SH-SY5Y (cell line): ENCODE measurements around the gene PEX14.

Source experiments
- GATA2 ChIP-seq: IDR thresholded peaks from 2 replicates; pipeline ENCODE4 v1.6.1; 2011; ENCODE audit warnings: mild to moderate bottlenecking, low read depth, low read length
- GATA3 ChIP-seq: IDR thresholded peaks from 2 replicates; pipeline ENCODE4 v1.6.1; 2011; ENCODE audit warnings: low read depth, mild to moderate bottlenecking, low read length, moderate library complexity

The PEX14 gene

DNA sequence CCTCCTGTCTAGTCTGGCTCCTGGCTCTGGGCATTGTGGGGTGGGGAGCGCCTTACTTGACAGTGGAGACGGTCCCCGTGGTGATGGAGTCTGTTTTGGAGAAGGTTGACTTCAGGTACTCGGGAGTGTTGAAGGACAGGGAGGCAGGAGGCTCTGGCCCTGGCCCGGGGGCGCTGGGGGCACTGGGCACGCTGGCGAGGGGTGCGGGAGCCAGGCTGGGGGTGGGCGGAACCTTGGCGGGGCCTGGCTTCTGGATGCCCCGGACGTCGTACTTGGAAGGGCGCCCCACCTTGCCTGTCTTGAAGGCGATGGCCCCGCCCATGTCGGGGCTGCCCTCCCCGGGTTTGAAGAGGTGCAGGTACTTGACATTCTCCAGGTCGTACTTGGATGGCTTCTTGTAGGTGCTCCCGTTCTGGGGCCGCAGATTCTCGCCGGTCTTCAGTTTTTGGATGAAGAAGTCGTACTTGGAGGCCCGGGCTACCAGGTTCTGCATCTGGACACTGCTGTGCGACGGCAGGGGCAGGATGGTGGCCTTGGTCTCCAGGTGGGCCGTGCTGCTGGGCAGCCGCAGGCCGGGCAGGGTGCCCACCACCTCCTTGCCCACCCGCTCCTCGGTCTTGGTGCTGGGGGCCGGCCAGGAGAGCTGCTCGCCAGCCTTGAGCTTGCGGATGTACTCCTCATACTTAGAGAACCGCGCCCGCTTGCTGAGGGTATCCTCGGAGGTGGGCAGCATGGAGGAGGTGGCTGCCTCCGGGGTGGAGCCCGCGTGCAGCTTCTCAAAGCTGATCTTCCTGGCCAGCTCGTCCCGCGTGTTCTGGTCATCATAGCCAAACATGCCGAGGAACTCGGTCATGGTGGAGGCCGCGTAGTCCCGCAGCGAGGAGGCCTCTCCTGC is 185.1 kb downstream of the PEX14 start:
- no peak for TF ChIP-seq GATA2
- TF ChIP-seq GATA3 = no peak

- no peak for TF ChIP-seq GATA2
- TF ChIP-seq GATA3 = no peak
These were observed 186.7 kb downstream of the PEX14 start for GRCh38 chr1:10661453-10661852.

DNA sequence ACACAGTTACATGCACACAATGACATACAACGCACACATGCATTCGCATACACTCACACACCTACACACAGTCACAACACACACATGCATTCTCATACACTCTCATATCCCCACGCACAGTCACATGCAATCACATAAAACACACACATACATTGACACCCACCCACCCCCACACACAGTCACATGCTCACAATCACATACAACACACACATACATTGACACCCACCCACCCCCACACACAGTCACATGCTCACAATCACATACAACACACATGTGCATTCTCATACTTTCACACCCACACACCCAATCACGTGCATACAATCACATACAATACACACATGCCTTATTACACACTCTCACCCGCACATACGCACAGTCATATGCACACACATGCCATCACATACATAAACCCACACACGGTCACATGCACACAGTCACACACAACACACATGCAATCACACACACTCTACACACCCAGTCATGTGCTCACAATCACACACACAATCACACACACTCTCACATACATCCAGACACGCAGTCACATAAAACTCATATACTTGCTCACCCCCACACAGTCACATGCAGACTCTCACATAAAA is 187.4 kb downstream of the PEX14 start:
- TF ChIP-seq GATA3 (no peak), GATA2 (no peak)

DNA sequence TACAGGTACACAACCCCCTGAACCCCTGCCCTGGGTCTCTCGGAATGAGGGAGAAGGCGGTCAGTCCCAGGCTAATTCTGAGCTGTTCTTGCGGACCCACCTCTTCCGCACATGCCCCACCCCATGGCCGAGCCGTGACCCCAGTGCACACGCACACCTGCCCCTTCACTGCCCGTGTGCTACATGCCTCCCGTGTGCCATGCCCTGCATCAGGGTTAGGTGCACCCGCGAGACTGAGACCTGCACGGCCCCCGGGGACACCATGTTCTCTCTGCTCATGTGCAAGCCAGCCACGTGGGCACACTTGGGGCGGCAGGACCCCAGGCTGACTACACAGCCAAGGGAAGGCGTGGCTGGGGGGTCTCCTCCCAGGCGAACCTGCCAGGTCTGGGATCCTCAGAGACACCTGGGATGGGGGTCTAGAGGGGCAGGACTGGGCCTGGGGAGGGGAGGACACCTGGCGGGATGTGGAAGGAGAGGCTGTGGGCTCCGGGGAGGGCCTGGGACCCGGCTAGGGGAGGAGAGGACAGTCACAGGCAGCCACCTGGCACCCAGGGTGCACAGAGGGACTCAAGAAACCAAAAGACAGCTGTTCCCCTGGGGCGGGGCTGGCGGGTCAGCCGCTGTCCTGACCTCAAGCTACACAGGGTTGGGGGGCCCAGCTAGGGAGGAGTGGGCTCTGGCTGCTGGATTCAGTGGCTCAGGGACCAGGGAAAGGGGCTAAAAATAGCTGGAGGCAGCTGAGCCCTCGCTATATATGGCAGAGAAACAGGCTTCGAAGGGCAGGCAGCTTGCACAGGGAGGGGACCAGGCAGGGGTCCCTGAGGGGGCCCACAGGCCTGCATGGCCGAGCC is 188.3 kb downstream of the PEX14 start:
- TF ChIP-seq GATA3 = no peak
- no peak for TF ChIP-seq GATA2

GRCh38 chr1:10663678-10664035 is 188.9 kb downstream of the PEX14 start:
- no peak for TF ChIP-seq GATA2
- TF ChIP-seq GATA3 = no peak

DNA sequence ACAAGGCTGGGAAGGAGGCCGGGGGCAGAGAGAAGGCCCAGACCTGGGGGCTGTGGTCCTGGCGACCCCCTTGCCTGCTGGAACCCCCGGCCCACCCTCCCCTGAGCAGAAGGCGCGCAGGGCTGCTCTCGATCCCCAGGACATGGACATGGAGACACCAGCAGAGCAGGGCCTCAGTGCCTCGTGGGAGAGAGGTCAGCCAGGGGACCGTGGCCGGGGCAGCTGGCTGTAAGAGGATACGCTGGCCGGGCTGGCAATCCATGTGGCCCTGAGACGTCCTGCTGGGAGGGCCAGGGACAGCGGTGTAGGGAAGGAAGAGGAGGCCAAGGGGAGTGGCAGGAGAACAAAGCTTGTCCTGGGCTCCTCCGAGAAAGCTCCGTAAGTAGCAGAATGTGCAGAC is 189.5 kb downstream of the PEX14 start:
- TF ChIP-seq GATA2 = no peak
- no peak for TF ChIP-seq GATA3

GRCh38 chr1:10665226-10665625 is 190.5 kb downstream of the PEX14 start:
- TF ChIP-seq GATA2 = no peak
- TF ChIP-seq GATA3 = no peak

GRCh38 chr1:10665930-10666850 is 191.4 kb downstream of the PEX14 start:
- TF ChIP-seq GATA2 (no peak), GATA3 (no peak)

DNA sequence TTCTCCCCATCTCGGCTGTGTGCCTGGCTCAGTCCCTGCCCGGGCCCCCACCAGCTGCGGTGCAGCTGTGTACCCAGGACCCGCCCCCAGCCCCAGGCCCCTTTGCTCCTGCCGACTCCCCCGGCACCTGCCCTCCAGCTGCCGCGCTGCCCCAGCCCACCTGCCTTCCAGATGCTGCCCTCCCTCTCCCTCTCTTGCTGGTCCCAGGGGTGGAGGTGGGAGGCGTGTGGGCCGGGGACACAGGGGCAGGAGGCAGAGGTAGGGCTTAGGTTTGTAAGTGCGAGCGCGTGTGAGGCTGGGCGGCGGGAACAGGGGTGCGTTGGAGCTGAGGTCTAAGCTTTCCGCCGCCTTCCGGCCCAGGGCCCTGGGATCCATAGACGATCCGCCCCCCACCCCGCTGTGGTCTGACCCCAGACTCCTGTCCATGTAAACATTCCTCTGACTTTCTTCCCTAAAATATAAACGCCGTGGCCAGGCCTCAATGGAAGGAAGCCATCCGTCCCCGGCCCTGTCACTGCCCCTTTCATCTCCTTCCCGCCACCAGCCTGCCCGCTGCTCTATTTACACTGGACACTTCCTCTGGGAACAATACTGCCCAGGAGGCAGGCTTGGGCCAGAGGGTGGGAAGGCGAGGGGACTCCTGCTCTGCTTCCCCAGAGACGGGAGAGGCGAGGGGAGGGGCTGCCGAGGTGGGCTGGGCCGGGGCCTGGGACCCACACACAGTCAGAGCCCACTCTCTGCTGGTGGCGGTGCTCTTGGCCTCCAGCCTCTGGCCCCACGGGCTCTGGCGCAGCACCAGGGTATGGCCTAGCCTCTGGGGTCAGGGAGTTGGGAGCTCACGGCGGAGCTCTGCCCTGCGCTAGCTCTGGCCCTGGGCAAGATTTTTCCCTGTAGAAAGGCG is 193.4 kb downstream of the PEX14 start:
- TF ChIP-seq GATA3 = no peak
- TF ChIP-seq GATA2 = no peak

- no peak for TF ChIP-seq GATA2
- no peak for TF ChIP-seq GATA3
These were observed 194.8 kb downstream of the PEX14 start for GRCh38 chr1:10669570-10669969.

DNA sequence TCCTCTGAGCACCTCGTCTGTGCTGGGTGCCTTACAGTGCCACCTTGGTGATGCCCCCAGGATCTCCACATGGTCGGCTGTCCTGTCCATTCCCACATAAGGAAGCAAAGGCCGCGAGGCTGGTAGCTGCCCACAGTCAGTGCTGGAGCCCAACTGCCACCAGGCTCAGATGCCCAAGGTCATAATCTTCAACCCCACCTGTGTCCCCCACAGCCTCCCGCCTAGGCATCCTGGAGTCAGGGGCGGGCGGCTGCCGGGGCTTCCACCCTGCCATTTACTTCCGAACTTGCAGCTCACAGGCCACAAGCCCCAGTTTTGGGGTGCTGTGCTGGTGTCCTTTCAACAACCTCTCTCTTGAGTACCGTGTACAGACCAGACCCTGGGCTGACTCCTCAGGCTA is 195.4 kb downstream of the PEX14 start:
- TF ChIP-seq GATA3 (no peak), GATA2 (no peak)

DNA sequence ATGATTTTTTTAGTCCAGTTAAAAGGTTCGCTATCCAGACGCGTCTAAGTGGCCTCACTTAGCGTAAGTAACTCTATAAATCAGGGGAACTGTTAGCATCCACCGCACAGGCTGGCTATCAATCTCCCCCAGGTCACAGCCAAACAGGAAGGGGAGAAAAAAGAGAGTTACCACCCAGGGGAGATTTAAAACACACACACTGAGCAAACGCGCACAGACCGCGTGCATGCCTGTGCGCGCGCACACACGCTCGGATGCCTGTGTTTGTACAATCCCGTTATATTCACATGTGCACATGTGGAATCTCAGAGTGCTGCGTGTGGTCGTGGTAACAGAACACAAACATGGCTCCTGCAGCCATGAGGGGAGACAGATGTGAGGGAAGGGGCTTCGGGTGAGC is 196.3 kb downstream of the PEX14 start:
- TF ChIP-seq GATA3 = no peak
- TF ChIP-seq GATA2 = no peak

- TF ChIP-seq GATA2 (no peak), GATA3 (no peak)
These were observed 197.0 kb downstream of the PEX14 start for GRCh38 chr1:10671622-10672342.
